Peyer's patch (tissue), 4 donors: ENCODE data around the gene ZSWIM3. TPM values are rescaled to one million over a fixed set of nuclear protein-coding genes. Genes with fewer than 3 reads are reported as not detected.

Source experiments
- DNase-seq, 3 donors: peaks; one replicate each; pipeline ENCODE4 v3.0.0-alpha.2; 2017 to 2019
- H3K27ac ChIP-seq, 4 donors: fragments of 200-600 bp; sonication (generic); one replicate each; pipeline ENCODE4 v1.5.1; 2016 to 2019
- H3K27me3 ChIP-seq, 2 donors: fragments of 200-600 bp; sonication (generic); one replicate each; pipeline ENCODE4 v1.5.1; 2019
- H3K36me3 ChIP-seq, 3 donors: fragments of 200-600 bp; sonication (generic); one replicate each; pipeline ENCODE4 v1.5.1; 2016 to 2019
- H3K4me1 ChIP-seq, 4 donors: fragments of 200-600 bp; sonication (generic); one replicate each; pipeline ENCODE4 v1.5.1; 2016 to 2019
- H3K4me3 ChIP-seq, 4 donors: fragments of 200-600 bp; sonication (generic); 1 replicate in 3 of 4; 2 replicates in 1 of 4; pipeline ENCODE4 v1.5.1; 2016 to 2019; ENCODE audit warnings: mild to moderate bottlenecking in 1 of 4
- H3K9me3 ChIP-seq, 4 donors: fragments of 200-600 bp; sonication (generic); one replicate each; pipeline ENCODE4 v1.5.1; 2016 to 2019; ENCODE audit warnings: mild to moderate bottlenecking in 1 of 4
- CTCF ChIP-seq, 6 experiments: fragments of 450-650 bp in 4 of 6; fragments of 200-600 bp in 2 of 6; sonication (generic) in 1 of 6; IDR thresholded peaks; one replicate each; pipeline ENCODE4 v1.5.1; 2017 to 2019; ENCODE audit warnings: antibody characterized with exemption in 6 of 6, mild to moderate bottlenecking in 3 of 6, moderate library complexity in 1 of 6
- POLR2A ChIP-seq, 2 donors: fragments of 450-650 bp; IDR thresholded peaks; one replicate each; pipeline ENCODE4 v1.5.1; 2017; ENCODE audit warnings: antibody characterized with exemption in 2 of 2, mild to moderate bottlenecking in 2 of 2, moderate library complexity in 2 of 2
- total RNA-seq, 4 donors: library from RNA; depleted of rRNA; stranded (reverse); fragments of >200 nt; gene quantifications; one replicate each; pipeline ENCODE4 v1.1.0, GENCODE V29; 2016

The ZSWIM3 gene
- total RNA-seq, 4 donors from 2014 or later = 2.5 to 9.1 (median 4.6) TPM

- DNase-seq = no peak
- peaks cover 5 to 42% (median 8%) of the 10 kb centered on the region in 4 donors for H3K4me1 ChIP-seq
- TF ChIP-seq POLR2A (IDR thresholded peaks at IDR 0.05) (no peak), CTCF (IDR thresholded peaks at IDR 0.05) (no peak)
- no peak overlapping the region for H3K27ac ChIP-seq
- H3K9me3 ChIP-seq = no peaks in the 10 kb centered on the region
- H3K36me3 ChIP-seq = no peaks in the 10 kb centered on the region
- H3K4me3 ChIP-seq = no peak overlapping the region
- H3K27me3 ChIP-seq = no peaks in the 10 kb centered on the region
Observed at GRCh38 chr20:45819466-45819865, 37.9 kb upstream of the ZSWIM3 start.

- no peaks in the 10 kb centered on the region for H3K27me3 ChIP-seq
- no peaks in the 10 kb centered on the region for H3K9me3 ChIP-seq
- H3K27ac ChIP-seq = peak overlapping the region in 2 of 4 donors; percentile 73 to 74
- DNase-seq = peak in 1 of 3 donors; percentile 80
- H3K4me1 ChIP-seq = peaks cover 5 to 44% (median 8%) of the 10 kb centered on the region in 4 donors
- no peaks in the 10 kb centered on the region for H3K36me3 ChIP-seq
- H3K4me3 ChIP-seq = peak overlapping the region in 1 of 4 donors; percentile 51
- TF ChIP-seq CTCF (IDR thresholded peaks at IDR 0.05) (no peak), POLR2A (IDR thresholded peaks at IDR 0.05) (no peak)
Observed at GRCh38 chr20:45821947-45822346, 35.5 kb upstream of the ZSWIM3 start.

- peaks cover 5 to 44% (median 8%) of the 10 kb centered on the region in 4 donors for H3K4me1 ChIP-seq
- H3K4me3 ChIP-seq = peak overlapping the region in 2 of 4 donors; percentile 10 to 51
- no peaks in the 10 kb centered on the region for H3K27me3 ChIP-seq
- TF ChIP-seq CTCF (IDR thresholded peaks at IDR 0.05) (no peak), POLR2A (IDR thresholded peaks at IDR 0.05) (no peak)
- peak overlapping the region in 3 of 4 donors; percentile 10 to 74 (median 73) for H3K27ac ChIP-seq
- H3K9me3 ChIP-seq = no peaks in the 10 kb centered on the region
- H3K36me3 ChIP-seq = no peaks in the 10 kb centered on the region
- DNase-seq = peak in 2 of 3 donors; percentile 64 to 78
Observed at GRCh38 chr20:45822857-45823256, 34.6 kb upstream of the ZSWIM3 start.

- Histone ChIP-seq H3K27ac (peak overlapping the region in 2 of 4 donors; percentile 32 to 74), H3K4me1 (peaks cover 5 to 44% (median 8%) of the 10 kb centered on the region in 4 donors), H3K36me3 (no peaks in the 10 kb centered on the region), H3K4me3 (peak overlapping the region; percentile 29 to 51 (median 44)), H3K9me3 (no peaks in the 10 kb centered on the region), H3K27me3 (no peaks in the 10 kb centered on the region)
- peak; percentile 56 to 84 (median 80) for DNase-seq
- TF ChIP-seq CTCF (IDR thresholded peaks at IDR 0.05) (peak in 4 of 6 experiments; percentile 44 to 72 (median 67)), POLR2A (IDR thresholded peaks at IDR 0.05) (no peak)
Observed at GRCh38 chr20:45823949-45824835, 33.2 kb upstream of the ZSWIM3 start.

- Histone ChIP-seq H3K27me3 (no peaks in the 10 kb centered on the region), H3K4me3 (no peak overlapping the region), H3K4me1 (peaks cover 5 to 30% (median 8%) of the 10 kb centered on the region in 4 donors), H3K9me3 (no peaks in the 10 kb centered on the region), H3K36me3 (no peaks in the 10 kb centered on the region), H3K27ac (no peak overlapping the region)
- no peak for TF ChIP-seq CTCF (IDR thresholded peaks at IDR 0.05)
- no peak for TF ChIP-seq POLR2A (IDR thresholded peaks at IDR 0.05)
- DNase-seq = no peak
Observed at GRCh38 chr20:45826381-45827019, 30.9 kb upstream of the ZSWIM3 start.
